Thyroid gland (tissue), 4 donors: ENCODE measurements around the gene DTNB. TPM values are rescaled to one million over a fixed set of nuclear protein-coding genes. Genes with fewer than 3 reads are reported as not detected.

Experiments
- DNase-seq, 2 donors: peaks; one replicate each; pipeline ENCODE4 v3.0.0-alpha.2; 2019
- H3K27ac ChIP-seq, 3 donors: fragments of 200-600 bp; sonication (generic); 1 replicate in 2 of 3; 2 replicates in 1 of 3; pipeline ENCODE4 v1.5.1; 2016 to 2019; ENCODE audit warnings: mild to moderate bottlenecking in 1 of 3, moderate library complexity in 1 of 3
- H3K27me3 ChIP-seq: fragments of 200-600 bp; sonication (generic); one replicate; pipeline ENCODE4 v1.5.1; 2019
- H3K36me3 ChIP-seq, 2 donors: fragments of 200-600 bp; sonication (generic); one replicate each; pipeline ENCODE4 v1.5.1; 2016 to 2019
- H3K4me1 ChIP-seq, 2 donors: fragments of 200-600 bp; sonication (generic); one replicate each; pipeline ENCODE4 v1.5.1; 2017 to 2019
- H3K4me3 ChIP-seq, 3 donors: fragments of 200-600 bp; sonication (generic); replicated peaks in 1 of 3; 1 replicate in 2 of 3; 2 replicates in 1 of 3; pipeline ENCODE4 v1.5.1; 2016; ENCODE audit warnings: mild to moderate bottlenecking in 1 of 3
- H3K9me3 ChIP-seq: fragments of 200-600 bp; sonication (generic); one replicate; pipeline ENCODE4 v1.5.1; 2017
- CTCF ChIP-seq, 6 experiments: fragments of 200-600 bp in 3 of 6; fragments of 450-650 bp in 3 of 6; sonication (generic) in 3 of 6; IDR thresholded peaks; one replicate each; pipeline ENCODE4 v1.5.1; 2016 to 2019; ENCODE audit warnings: antibody characterized with exemption in 6 of 6, mild to moderate bottlenecking in 2 of 6, inconsistent platforms in 1 of 6, moderate library complexity in 1 of 6
- POLR2A ChIP-seq, 2 donors: fragments of 450-650 bp; IDR thresholded peaks; one replicate each; pipeline ENCODE4 v1.6.1; 2017; ENCODE audit warnings: antibody characterized with exemption in 2 of 2, mild to moderate bottlenecking in 2 of 2, moderate library complexity in 1 of 2
- whole genome bisulfite sequencing, 2 donors: methylation state at CpG; one replicate each; pipeline ENCODE4 v1.1.5; 2017; 5-methylcytosine and 5-hydroxymethylcytosine counted together
- intact Hi-C: fragments of 100-400 bp; cut with DNase I; formaldehyde crosslinking; loops from one replicate; pipeline ENCODE4 v1.15.1; 2023
- total RNA-seq, 4 donors: library from RNA; depleted of rRNA; stranded (reverse); fragments of >200 nt; gene quantifications; one replicate each; pipeline ENCODE4 v1.2.3, GENCODE V29; 2016

Gene DTNB
- total RNA-seq, 4 donors from 2014 or later = 38.9 to 75.2 (median 55.5) TPM

GRCh38 chr2:25358836-25359235 lies 314.5 kb downstream of the DTNB start:
- intact Hi-C loops = no loop called here
- no peak overlapping the region for H3K4me3 ChIP-seq
- no peaks in the 10 kb centered on the region for H3K36me3 ChIP-seq
- 80 to 86% methylated on average over 8 of the region's 8 CpGs for WGBS, 2 donors
- no peak for DNase-seq
- H3K27me3 ChIP-seq = no peaks in the 10 kb centered on the region
- H3K27ac ChIP-seq = no peak overlapping the region
- TF ChIP-seq POLR2A (IDR thresholded peaks at IDR 0.05) (no peak), CTCF (IDR thresholded peaks at IDR 0.05) (no peak)
- H3K4me1 ChIP-seq = peaks cover 0 to 6% of the 10 kb centered on the region in 2 donors
- H3K9me3 ChIP-seq = no peaks in the 10 kb centered on the region

GRCh38 chr2:25358249-25358815 lies 315.0 kb downstream of the DTNB start:
- Histone ChIP-seq H3K36me3 (no peaks in the 10 kb centered on the region), H3K9me3 (no peaks in the 10 kb centered on the region), H3K4me3 (no peak overlapping the region), H3K27ac (no peak overlapping the region), H3K27me3 (no peaks in the 10 kb centered on the region), H3K4me1 (peaks cover 0 to 6% of the 10 kb centered on the region in 2 donors)
- TF ChIP-seq POLR2A (IDR thresholded peaks at IDR 0.05) (no peak), CTCF (IDR thresholded peaks at IDR 0.05) (no peak)
- no peak for DNase-seq
- 84 to 98% methylated on average over 6 of the region's 6 CpGs for WGBS, 2 donors
- intact Hi-C loops = no loop called here

GRCh38 chr2:25356088-25356487 lies 317.3 kb downstream of the DTNB start:
- TF ChIP-seq POLR2A (IDR thresholded peaks at IDR 0.05) = no peak
- TF ChIP-seq CTCF (IDR thresholded peaks at IDR 0.05) = no peak
- H3K27ac ChIP-seq = no peak overlapping the region
- no peak overlapping the region for H3K4me3 ChIP-seq
- intact Hi-C loops = no loop called here
- no peak for DNase-seq
- no peaks in the 10 kb centered on the region for H3K4me1 ChIP-seq
- H3K9me3 ChIP-seq = no peaks in the 10 kb centered on the region
- 56 to 70% methylated on average over 4 of the region's 4 CpGs for WGBS, 2 donors
- H3K27me3 ChIP-seq = no peaks in the 10 kb centered on the region
- no peaks in the 10 kb centered on the region for H3K36me3 ChIP-seq

- TF ChIP-seq CTCF (IDR thresholded peaks at IDR 0.05) (no peak), POLR2A (IDR thresholded peaks at IDR 0.05) (no peak)
- H3K27me3 ChIP-seq = no peaks in the 10 kb centered on the region
- intact Hi-C loops = no loop called here
- no peaks in the 10 kb centered on the region for H3K9me3 ChIP-seq
- no peak overlapping the region for H3K4me3 ChIP-seq
- no peaks in the 10 kb centered on the region for H3K36me3 ChIP-seq
- DNase-seq = no peak
- H3K27ac ChIP-seq = no peak overlapping the region
- H3K4me1 ChIP-seq = no peaks in the 10 kb centered on the region
- 90 to 92% methylated on average over 8 of the region's 8 CpGs for WGBS, 2 donors
These were observed 318.1 kb downstream of the DTNB start for GRCh38 chr2:25355270-25355669.

GRCh38 chr2:25354116-25354515 lies 319.3 kb downstream of the DTNB start:
- 79 to 90% methylated on average over 6 of the region's 6 CpGs for WGBS, 2 donors
- Histone ChIP-seq H3K27ac (no peak overlapping the region), H3K9me3 (no peaks in the 10 kb centered on the region), H3K4me1 (no peaks in the 10 kb centered on the region), H3K27me3 (no peaks in the 10 kb centered on the region), H3K4me3 (no peak overlapping the region), H3K36me3 (no peaks in the 10 kb centered on the region)
- intact Hi-C loops = no loop called here
- TF ChIP-seq CTCF (IDR thresholded peaks at IDR 0.05) = no peak
- no peak for TF ChIP-seq POLR2A (IDR thresholded peaks at IDR 0.05)
- DNase-seq = no peak
